IPS-11a (cell line): ENCODE measurements around the gene XYLT1.
"Not testable (repeated sequence)": the region's sequence is repeated elsewhere in the genome, so short reads cannot be mapped to it uniquely, and the experiment has no call there.

Experiments
- H3K4me3 ChIP-seq: one replicate; pipeline ENCODE4 v1.5.1; 2013; ENCODE audit warnings: low read depth, low read length, control low read depth

The XYLT1 gene

DNA sequence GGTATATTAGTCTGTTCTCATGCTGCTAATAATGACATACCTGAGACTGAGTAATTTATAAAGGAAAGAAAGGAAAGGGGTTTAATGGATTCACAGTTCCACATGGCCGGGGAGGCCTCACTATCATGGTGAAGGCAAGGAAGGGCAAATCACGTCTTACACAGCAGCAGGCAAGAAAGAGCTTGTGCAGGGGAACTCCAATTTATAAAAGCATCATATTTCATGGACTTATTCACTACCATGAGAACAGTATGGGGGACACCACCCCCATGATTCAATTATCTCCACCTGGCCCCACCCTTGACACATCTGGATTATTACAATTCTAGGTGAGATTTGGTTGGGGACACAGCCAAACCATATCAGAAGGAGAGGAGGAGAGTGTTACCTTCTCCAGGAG is 17.7 kb upstream of the XYLT1 start:
- H3K4me3 ChIP-seq = no peak overlapping the region

DNA sequence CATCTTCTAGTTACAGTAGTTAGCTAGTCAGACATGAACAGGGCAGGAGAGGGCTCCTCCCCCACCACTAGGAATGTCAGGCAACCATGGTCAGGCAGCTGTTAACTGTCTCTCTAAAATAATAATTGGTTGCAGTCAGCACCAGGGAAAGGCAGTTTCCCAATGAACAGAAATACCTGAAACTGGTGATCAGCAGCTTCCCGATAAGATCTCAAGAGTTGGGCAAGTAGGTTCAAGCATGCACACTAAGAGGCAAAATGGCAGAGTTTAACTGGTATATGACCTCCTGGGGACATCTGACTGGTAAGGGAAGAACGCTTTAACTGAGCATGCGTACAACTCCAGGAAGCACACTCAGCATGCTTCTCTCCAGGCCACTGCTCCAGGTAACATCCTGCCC is 12.6 kb upstream of the XYLT1 start:
- H3K4me3 ChIP-seq = no peak overlapping the region

DNA sequence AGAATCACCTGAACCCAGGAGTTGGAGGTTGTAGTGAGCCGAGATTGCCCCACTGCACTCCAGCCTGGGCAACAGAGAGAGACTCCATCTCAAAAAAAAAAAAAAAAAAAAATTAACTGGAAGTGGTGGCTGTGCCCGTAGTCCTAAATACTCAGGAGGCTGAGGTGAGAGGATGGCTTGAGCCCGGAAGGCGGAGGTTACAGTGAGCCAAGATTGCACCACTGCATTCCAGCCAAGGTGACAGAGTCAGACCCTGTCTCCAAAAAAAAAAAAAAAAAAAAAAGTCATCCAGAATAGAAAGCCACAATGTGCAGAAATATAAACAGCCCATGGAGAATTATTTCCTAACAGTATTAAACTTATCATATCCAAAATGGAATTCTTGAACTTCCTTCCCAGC is 11.6 kb upstream of the XYLT1 start:
- H3K4me3 ChIP-seq = not testable (repeated sequence)

DNA sequence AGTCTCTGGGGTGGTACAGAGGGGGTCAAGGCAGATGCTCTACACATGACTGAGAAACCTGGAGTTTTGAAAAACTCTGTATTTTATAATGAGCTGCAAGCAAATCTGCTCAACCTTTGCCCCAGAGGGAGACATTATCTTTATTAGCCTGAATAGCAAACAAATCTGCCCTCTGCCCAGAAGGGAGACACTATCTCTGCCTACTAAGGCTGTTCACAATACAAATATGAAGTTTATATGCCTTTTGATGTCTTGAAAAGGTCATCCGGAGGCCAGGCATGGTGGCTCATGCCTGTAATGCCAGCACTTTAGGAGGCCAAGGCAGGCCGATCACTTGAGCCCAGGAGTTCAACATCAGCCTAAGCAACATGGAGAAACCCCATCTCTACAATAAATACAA is 11.0 kb upstream of the XYLT1 start:
- H3K4me3 ChIP-seq = no peak overlapping the region

DNA sequence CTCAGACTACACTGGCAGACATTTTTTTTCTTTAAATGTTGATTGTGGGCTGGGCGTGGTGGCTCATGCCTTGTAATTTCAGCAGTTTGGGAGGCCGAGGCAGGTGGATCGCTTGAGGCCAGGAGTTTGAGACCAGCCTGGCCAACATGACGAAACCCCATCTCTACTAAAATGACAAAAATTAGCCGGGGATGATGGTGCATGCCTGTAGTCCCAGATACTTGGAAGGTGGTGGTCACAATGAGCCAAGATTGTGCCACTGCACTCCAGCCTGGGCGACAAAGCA is 6.4 kb upstream of the XYLT1 start:
- not testable (repeated sequence) for H3K4me3 ChIP-seq

DNA sequence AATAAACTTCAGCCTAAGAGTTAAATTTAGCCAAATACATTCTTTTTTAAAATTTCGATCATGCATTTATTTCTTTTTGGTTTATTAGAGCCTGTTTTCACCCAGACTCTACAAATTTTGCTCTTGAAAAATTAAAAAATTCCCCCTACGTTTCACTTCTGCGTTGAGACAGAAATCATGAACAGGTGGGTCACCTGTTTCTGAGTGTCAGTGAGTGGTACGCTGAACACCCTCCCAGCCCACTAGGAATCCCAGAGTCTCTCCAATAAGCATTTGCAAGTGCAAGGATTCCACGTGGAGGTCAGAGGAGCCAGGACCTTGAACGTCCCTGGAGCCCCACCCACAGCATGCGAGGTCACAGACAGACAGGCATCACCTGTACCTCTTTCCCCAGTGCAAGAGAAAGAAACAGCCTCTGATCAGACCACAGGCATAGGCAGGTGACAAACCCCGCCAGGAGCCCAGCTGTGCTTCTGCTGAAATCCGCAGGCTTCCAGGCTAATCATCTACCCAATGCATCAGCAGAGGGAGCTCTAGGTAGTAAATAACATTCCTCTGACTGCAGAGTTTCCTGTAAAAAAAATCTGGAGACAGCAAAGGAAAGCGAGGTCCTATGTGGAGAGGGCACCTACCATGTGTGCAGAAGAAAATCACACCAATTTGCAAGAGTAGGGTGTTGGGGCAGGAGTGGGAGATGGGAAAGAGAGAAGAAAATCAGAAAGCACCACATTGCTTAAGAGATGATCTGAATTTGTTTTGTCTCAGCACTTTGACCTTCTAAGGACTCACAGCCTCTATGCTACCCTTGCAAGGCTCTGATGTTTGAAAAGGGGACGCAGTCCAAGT is 5.9 kb upstream of the XYLT1 start:
- no peak overlapping the region for H3K4me3 ChIP-seq

DNA sequence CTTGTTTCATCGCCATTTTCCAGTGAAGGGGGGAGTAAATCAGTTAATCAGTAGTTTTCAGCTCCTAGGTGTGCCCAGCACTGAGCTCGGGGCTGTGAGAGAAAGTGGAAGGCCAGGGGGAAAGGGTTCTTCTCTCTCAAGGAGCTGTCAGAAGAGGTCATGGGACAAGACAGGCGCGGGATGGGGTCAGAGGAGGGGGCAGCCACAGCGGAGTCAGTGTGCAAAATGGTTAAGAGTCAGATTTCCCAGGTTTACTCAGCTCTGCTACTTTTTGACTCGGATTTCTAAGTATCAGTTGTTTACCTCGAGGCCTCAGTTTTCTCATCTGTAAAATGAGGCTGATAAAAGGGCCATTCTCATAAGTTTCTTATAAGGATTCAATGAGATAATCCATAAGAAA is 4.3 kb upstream of the XYLT1 start:
- H3K4me3 ChIP-seq = no peak overlapping the region

DNA sequence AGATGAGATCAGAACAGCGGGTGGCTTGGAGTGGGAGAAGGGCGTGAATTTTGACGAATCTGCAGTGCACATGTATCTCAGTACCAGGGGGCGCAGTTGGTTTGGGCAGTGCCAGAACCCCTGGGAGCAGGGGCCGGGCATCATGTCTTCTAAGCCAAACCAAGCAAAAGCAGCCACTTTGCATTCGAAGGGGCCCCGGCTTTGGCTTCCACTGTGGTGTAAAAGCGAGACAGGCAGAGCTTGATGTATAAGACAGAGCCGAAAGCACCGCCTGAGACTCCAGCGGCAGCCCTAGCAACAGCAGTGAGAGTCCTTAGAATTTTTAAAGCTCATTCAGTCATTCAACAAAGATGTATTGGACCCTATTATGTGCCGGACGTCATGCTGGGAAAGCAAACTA is 3.8 kb upstream of the XYLT1 start:
- no peak overlapping the region for H3K4me3 ChIP-seq

DNA sequence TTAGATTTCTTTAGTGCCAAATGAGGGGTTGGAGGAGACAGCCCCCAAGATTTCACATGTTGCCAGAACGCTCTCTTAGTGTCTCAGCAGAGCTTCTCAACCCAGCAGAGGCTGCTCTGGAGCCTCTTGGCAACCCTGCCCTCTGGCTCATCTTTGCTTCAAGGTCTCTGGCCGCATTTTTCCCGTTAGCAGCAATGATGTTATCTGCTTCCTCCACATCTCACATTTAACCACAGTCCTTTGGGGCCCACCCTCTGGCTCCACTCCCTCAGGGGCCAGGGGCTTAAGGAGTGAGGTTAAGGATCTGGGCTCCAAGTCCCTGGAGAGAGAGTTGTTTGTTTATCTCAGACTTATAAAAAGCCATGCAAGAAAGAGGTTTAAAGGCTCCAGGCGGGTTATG is 3.3 kb upstream of the XYLT1 start:
- no peak overlapping the region for H3K4me3 ChIP-seq

DNA sequence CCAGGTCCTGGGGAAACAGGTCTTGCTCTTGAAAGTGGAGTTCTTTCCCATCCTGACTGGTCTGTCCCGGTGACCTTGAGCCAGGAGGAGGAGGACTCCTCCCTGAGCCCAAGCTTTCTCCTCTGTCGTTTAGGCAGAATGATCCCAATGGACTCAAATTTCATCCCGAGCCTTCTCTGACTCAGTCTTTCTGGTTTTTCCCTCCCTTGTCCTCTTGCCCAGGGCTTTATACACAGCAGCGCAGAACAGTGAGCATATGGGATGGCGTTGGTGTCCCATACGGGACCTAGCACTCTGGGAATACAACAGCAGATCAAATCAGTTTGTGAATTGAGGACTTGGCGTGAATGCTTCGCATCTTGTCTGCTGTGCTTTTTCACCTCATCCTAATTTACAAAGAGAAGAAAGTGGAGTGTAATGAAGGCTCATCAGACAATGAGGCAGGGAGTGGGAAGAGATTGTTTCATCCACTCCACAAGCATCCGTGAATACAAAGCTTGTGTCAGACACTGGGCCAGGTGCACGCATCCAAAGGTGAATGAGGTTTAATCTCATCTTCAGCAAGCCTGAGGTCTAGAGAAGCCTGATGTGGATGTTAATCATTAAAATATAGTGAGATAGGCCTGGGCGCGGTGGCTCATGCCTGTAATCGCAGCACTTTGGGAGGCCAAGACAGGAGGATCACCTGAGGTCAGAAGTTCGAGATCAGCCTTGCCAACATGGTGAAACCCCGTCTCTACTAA is 1.1 kb upstream of the XYLT1 start:
- no peak overlapping the region for H3K4me3 ChIP-seq

DNA sequence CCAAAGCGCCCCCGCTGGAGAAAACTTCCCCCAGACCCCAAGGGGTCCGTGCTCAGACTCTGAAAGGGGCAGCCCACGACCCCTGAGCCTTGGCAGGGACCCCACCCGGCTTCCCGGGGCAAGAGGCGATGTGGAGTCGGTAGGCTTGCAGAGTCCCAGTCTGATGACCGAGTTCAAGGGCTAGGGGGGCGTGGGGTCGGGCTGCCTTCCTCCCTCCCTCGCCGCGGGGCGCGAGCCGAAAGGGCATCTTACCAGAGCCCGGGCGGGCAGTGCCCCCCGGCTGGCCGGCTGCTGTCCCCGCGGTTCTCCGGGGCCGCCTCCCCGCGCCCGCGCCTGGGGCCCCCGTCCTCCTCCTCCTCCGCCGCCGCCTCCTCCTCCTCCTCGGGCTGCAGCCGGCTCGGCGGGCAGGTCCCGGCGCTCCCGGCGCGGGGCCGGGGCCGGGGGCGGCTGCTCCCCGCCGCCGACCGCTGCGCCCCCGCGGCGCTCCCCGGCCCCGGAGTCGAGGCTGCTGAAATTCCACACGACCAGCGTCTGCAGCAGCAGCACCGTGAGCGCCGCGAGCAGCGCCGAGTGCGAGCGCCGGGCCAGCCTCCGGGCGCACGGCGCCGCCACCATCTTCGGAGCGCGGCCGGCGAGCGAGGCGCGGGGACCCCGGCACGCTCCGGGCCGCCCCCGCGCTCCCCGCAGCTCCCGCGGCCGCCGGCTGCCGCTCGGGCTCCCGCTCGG is 415 bp downstream of the XYLT1 start:
- peak overlapping the region; percentile 57 for H3K4me3 ChIP-seq

DNA sequence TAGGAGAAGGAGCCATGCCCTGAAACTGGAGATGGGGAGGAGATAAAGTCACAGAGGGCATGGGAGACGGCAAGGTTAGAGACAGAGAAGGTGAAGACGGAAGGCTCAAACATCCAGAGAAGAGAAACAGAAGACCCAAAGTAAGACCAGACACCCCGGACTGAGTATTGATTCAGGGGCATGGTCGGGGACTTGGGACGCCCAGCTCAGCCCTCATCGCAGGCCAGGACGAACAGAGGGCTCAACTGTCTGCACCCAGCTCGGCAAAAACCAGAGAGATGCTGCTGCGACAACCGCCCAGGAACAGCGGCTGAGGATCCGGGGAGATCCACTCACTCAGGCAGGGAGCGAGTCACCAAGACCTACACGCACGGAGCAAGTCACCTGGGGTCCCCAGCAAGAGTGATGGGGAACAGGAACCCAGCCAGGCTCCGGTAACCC is 999 bp downstream of the XYLT1 start:
- H3K4me3 ChIP-seq = peak overlapping the region; percentile 57

DNA sequence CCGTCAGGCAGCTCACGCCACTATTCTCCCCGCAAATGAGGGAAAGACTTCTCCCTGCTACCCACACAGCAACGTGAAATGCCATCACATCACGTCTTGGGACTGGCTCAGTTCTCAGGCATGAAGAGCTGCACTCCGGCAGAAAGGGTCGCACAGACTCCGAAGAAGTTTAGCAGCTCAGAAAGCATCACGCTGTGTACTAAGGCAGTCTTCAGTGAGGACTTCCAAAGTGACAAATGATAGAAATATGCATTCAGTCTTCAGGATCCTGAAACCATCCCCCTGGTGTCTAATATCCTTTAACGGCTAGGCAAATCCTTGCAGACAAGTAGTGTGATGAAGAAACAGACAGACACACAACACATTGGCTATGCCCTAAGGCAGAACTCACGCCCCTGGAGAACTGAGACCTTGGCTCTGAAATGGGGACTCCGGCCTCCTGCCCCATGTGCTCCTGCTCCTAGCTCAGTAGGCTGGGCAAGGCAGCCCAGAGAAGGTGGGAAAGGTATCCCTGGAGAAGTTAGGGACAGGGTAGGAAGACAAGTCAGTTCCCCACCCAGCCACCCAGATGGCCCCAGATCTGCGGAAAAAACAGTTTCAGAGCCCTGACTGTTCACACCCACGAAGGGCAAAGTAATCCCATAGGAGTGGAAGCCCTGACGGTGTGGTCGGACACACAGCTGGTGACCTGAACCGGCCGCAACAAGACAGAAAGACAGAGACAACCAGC is 1.6 kb downstream of the XYLT1 start:
- peak overlapping the region; percentile 57 for H3K4me3 ChIP-seq

DNA sequence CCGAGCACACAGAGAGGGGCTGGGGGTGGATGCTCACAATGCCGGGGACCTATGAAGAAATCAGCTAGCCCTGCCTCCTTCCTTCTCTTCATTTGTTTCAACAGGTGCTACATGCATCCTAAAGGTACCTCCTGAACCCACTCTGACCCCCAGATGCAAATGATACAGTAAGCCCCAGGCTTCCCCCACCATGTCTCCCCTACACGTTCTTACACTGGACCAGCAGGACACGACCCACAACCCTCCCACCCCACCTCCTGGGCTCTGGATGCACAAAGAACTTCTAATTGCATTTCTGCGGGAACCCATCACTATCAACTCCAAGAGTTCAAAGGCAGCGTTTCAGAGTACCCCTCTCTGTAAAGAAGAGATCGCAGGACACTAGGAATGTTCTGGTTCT is 2.1 kb downstream of the XYLT1 start:
- no peak overlapping the region for H3K4me3 ChIP-seq

DNA sequence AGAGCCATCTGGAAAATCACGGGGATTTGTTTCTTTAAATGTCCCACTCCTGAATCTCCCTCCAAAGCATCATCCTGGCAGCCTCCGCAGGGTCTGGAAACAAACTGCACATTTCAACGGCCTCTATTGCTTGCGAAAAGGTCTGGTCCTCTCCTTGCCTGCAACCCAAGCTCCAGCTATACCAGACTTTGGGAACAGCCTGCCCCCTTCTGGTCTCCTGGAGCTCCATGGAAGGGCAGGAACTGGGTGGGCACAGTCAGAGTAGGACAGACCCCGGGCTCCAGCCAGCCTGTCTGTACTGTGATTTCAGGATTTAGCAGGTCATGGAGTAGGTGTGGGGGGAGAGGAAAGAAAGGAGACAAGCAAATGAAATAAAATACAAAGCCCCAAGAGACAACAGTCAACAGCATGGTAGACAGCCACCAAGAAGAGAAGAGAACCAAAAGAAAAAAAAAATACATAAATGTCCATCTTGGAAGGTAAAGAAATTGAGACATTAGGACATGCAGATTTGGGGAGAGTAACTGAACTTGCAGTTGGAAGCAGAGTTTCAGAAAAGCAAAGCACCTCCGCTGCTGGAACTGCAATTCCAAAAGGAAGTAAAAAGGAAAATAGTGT is 2.7 kb downstream of the XYLT1 start:
- H3K4me3 ChIP-seq = no peak overlapping the region

DNA sequence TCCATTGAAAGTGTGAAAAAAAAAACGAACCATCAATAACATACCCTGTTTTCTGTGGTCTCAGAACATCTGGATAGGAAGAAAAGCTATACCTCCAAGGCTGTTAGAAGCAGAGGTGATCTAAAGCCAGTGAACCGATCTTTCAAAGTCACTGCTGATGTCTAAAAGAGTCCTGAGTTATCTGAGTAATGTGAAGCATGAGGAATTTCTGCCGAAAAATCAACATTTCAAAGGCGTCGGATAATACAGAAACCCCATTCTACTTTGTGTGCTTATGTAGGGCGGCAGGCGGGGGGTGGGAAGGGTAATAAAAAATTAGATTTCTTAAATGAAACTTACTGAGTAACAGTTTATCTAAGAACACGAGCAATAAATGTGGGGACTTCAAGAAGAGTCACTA is 3.9 kb downstream of the XYLT1 start:
- H3K4me3 ChIP-seq = no peak overlapping the region

DNA sequence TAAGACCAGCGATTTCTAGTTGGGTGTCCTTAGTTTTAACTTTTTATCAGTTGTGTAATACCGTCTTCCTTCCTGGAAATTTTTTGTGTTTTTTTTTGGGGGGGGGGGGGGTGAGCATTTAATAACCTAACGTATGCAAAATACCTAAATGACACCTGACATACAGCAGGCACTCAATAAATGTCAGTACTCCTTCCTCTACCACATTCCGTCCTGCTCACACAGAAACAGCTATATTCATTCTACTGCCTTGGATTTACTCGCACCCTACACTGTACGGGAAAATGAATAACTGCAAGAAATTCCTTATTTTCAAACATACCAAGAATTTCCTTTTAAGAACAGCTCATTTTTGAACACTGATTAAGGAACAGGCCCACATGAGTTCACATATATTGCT is 5.3 kb downstream of the XYLT1 start:
- H3K4me3 ChIP-seq = no peak overlapping the region

DNA sequence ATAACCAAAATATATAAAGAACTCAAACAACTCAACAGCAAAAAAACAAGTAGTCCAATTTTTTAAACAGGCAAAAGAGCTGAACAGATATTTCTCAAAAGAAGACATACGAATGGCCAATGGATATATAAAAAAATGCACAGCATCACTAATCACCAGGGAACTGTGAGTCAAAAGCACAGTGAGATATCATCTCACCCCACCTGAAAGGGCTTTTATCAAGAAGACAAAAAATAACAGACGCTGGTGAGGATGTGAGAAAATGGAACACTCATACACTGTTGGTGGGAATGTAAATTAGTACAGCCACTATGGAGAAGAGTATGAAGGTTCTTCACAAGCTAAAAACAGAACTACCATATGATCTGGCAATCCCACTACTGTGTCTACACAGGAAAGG is 7.4 kb downstream of the XYLT1 start:
- no peak overlapping the region for H3K4me3 ChIP-seq

DNA sequence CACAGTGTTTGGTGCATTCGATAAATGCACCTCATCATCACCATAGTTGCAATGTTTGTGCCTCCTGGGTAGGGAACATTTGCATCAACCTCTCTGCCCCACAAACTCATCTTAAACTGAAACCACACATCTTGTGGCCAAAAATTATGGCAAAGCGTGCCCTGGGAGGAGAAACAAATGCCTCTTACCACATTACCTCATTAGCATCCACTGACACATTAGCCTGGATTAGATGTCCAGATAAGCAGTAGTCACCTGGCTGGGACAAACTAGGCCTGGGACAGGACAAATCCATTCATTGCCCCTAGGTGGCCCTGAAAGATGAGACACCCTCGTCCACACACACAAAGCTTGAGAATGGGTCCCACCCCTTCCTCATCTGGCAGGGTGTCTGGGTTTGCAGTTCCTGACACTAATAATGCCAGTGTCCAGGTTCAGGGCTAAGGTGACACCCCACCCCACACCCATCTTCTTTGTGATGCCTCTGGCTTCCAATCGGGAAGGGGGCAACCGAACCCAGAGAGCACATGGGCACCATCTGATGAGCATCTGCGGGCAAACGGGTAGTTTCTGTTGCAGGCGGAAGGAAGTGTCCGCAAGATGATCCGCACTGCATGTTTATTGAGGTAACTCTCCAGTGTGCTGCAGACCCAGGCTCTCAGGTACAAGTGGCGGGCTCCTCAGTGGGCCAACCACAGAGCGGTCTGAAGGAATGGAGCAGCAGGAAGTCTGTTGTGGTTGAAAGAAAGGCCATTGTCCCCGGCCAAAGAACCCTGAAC is 8.6 kb downstream of the XYLT1 start:
- no peak overlapping the region for H3K4me3 ChIP-seq

DNA sequence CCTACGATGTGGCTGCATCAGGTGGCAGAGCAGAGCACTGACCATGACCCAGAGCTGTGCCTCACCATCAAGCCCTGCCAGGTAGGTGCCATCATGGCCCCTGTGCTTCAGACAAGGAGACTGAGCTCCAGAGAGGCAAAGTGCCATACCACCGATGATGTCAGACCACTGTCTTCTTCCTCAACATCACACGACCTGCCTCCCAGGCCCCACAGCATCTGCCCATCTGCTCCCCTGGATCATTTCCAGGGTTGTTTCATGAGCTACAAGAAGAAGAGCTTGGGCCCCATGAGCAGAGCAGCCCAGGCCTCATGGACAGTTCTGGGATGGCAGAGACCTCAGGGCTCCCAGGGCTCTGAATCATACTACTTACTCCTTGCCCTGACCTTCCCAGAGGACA is 9.9 kb downstream of the XYLT1 start:
- no peak overlapping the region for H3K4me3 ChIP-seq
